Adrenal gland (tissue), 5 donors: Measurements from ENCODE around the gene TPSD1.
"Not testable (repeated sequence)": the region's sequence is repeated elsewhere in the genome, so short reads cannot be mapped to it uniquely, and the experiment has no call there.

Source experiments
- CTCF ChIP-seq, 6 experiments: fragments of 450-650 bp in 4 of 6; fragments of 200-600 bp in 2 of 6; sonication (generic) in 1 of 6; IDR thresholded peaks; 1 replicate in 5 of 6; 2 replicates in 1 of 6; pipeline versions ENCODE4 v1.5.1 to v1.8.0; 2016 to 2021; ENCODE audit warnings: antibody characterized with exemption in 6 of 6, mild to moderate bottlenecking in 2 of 6, moderate library complexity in 1 of 6
- POLR2A ChIP-seq, 2 donors: fragments of 450-650 bp; IDR thresholded peaks; one replicate each; pipeline ENCODE4 v1.6.1; 2017; ENCODE audit warnings: antibody characterized with exemption in 2 of 2, mild to moderate bottlenecking in 2 of 2, moderate library complexity in 1 of 2
- donor health status: DM: no; HTN: no; CAD: no.

GRCh38 chr16:1230084-1230470 is 25.8 kb upstream of the TPSD1 start, which contains the start of gene TPSB2:
- TF ChIP-seq CTCF, POLR2A (IDR thresholded peaks at IDR 0.05): not testable (repeated sequence)
